ENCODE results near the gene TP63. TPM values are rescaled to one million over a fixed set of nuclear protein-coding genes. Genes with fewer than 3 reads are reported as not detected.

TP63 gene
- total RNA-seq, 2 donors from 2014 or later: not detected

GRCh38 chr3:189792046-189792929 lies 161.1 kb downstream of the TP63 start:
- Histone ChIP-seq H3K9me3 (ENCODE audit: control insufficient read depth, low read length) (no peaks in the 10 kb centered on the region), H3K9ac (ENCODE audit: extremely low read depth, low read length, poor library complexity, severe bottlenecking) (no peak overlapping the region), H3K36me3 (ENCODE audit: control insufficient read depth, insufficient read depth, low read length) (no peaks in the 10 kb centered on the region), H3K4me3 (ENCODE audit: low read length) (no peak overlapping the region), H3K27ac (ENCODE audit: low read depth, low read length) (no peak overlapping the region), H3K27me3 (ENCODE audit: control insufficient read depth, insufficient read depth, low read length, poor library complexity, severe bottlenecking) (no peaks in the 10 kb centered on the region), H3K4me1 (ENCODE audit: control insufficient read depth, insufficient read depth, low read length) (peaks cover under 1% of the 10 kb centered on the region)
- WGBS, 2 experiments (ENCODE audit: insufficient coverage in 1 of 2, insufficient read length in 1 of 2): 90 to 93% methylated on average over 5 to 7 of the region's 7 CpGs
- TF ChIP-seq CTCF (conservative IDR thresholded peaks at IDR 0.05): no peak
- H3K27ac Mint-ChIP-seq: no peak overlapping the region
- H3K9me3 Mint-ChIP-seq: no peaks in the 10 kb centered on the region
- no peak for DNase-seq
- H3K4me1 Mint-ChIP-seq: peaks cover 31% of the 10 kb centered on the region
- no peaks in the 10 kb centered on the region for H3K36me3 Mint-ChIP-seq (ENCODE audit: low read depth)
- no peaks in the 10 kb centered on the region for H3K27me3 Mint-ChIP-seq (ENCODE audit: insufficient read depth)
- no peak overlapping the region for H3K4me3 Mint-ChIP-seq

DNA sequence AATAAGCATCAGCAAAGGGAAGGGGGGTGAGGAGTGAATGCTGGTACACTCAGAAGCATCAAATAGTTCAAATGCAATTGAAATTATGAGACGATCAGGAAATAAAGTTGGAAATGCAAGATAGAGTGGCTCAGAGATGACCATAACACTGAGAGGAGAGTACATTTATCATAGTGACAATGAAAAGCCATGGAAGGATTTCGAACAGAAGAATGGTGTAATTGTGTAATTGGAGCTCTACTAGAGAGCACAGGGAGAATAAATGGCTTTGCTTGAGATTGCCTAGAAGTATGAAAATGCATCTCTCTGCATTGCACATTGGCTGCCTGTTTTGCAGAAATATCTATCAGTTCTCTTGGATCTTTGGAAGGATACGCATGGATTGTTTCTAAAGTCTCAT lies 163.3 kb downstream of the TP63 start:
- DNase-seq: no peak
- 93 to 94% methylated on average over 3 of the region's 3 CpGs for WGBS, 2 experiments (ENCODE audit: insufficient coverage in 1 of 2, insufficient read length in 1 of 2)
- Mint-ChIP-seq H3K36me3 (ENCODE audit: low read depth) (no peaks in the 10 kb centered on the region), H3K27ac (no peak overlapping the region), H3K9me3 (no peaks in the 10 kb centered on the region), H3K4me1 (peaks cover 41% of the 10 kb centered on the region), H3K27me3 (ENCODE audit: insufficient read depth) (no peaks in the 10 kb centered on the region), H3K4me3 (no peak overlapping the region)
- Histone ChIP-seq H3K4me3 (ENCODE audit: low read length) (no peak overlapping the region), H3K27ac (ENCODE audit: low read depth, low read length) (no peak overlapping the region), H3K27me3 (ENCODE audit: control insufficient read depth, insufficient read depth, low read length, poor library complexity, severe bottlenecking) (no peaks in the 10 kb centered on the region), H3K9ac (ENCODE audit: extremely low read depth, low read length, poor library complexity, severe bottlenecking) (no peak overlapping the region), H3K36me3 (ENCODE audit: control insufficient read depth, insufficient read depth, low read length) (no peaks in the 10 kb centered on the region), H3K4me1 (ENCODE audit: control insufficient read depth, insufficient read depth, low read length) (peaks cover 9% of the 10 kb centered on the region), H3K9me3 (ENCODE audit: control insufficient read depth, low read length) (no peaks in the 10 kb centered on the region)
- no peak for TF ChIP-seq CTCF (conservative IDR thresholded peaks at IDR 0.05)

DNA sequence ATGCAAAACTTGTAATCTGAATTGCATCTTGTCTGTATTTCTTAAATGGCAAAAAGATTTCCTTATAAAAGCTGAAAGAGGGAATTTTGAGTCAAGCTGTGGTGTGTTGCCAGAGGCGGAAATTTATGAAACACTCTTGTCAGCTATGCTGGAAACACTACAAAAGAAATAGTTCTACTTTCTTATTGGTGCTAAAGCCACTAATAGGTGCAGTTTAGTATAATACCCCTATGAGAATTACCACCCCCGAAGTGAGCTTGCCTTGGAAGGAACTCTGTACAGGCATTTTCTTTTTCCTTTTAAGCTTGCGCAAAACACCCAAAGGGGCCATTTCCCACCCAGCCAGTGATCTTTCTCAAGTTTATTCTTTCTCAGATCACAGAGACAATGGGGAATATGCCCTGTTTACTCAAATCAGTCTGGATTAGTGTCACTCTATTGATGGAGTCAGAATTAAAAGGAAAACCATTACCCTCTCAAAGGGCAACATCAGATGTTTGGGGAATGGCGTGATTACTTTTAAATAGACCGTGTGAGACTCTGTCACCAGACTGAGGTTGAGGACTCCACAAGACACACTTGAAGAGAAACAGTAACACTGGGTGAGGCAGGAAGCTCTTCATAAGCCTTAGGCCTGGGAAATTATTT lies 166.0 kb downstream of the TP63 start:
- Mint-ChIP-seq H3K4me3 (no peak overlapping the region), H3K4me1 (peaks cover 30% of the 10 kb centered on the region), H3K36me3 (ENCODE audit: low read depth) (no peaks in the 10 kb centered on the region), H3K27ac (no peak overlapping the region), H3K9me3 (no peaks in the 10 kb centered on the region), H3K27me3 (ENCODE audit: insufficient read depth) (peaks cover 4% of the 10 kb centered on the region)
- Histone ChIP-seq H3K9me3 (ENCODE audit: control insufficient read depth, low read length) (no peaks in the 10 kb centered on the region), H3K27me3 (ENCODE audit: control insufficient read depth, insufficient read depth, low read length, poor library complexity, severe bottlenecking) (peaks cover 5% of the 10 kb centered on the region), H3K36me3 (ENCODE audit: control insufficient read depth, insufficient read depth, low read length) (no peaks in the 10 kb centered on the region), H3K9ac (ENCODE audit: extremely low read depth, low read length, poor library complexity, severe bottlenecking) (no peak overlapping the region), H3K27ac (ENCODE audit: low read depth, low read length) (no peak overlapping the region), H3K4me3 (ENCODE audit: low read length) (no peak overlapping the region), H3K4me1 (ENCODE audit: control insufficient read depth, insufficient read depth, low read length) (peaks cover 9% of the 10 kb centered on the region)
- no peak for TF ChIP-seq CTCF (conservative IDR thresholded peaks at IDR 0.05)
- 75 to 90% methylated on average over 3 to 5 of the region's 5 CpGs for WGBS, 2 experiments (ENCODE audit: insufficient coverage in 1 of 2, insufficient read length in 1 of 2)
- no peak for DNase-seq
